Fibroblast of skin of right biceps (primary cell): ENCODE data around the gene CRB2.

Experiments
- DNase-seq: peaks from one replicate; pipeline ENCODE4 v3.0.0-alpha.2; 2013

CRB2 gene

DNA sequence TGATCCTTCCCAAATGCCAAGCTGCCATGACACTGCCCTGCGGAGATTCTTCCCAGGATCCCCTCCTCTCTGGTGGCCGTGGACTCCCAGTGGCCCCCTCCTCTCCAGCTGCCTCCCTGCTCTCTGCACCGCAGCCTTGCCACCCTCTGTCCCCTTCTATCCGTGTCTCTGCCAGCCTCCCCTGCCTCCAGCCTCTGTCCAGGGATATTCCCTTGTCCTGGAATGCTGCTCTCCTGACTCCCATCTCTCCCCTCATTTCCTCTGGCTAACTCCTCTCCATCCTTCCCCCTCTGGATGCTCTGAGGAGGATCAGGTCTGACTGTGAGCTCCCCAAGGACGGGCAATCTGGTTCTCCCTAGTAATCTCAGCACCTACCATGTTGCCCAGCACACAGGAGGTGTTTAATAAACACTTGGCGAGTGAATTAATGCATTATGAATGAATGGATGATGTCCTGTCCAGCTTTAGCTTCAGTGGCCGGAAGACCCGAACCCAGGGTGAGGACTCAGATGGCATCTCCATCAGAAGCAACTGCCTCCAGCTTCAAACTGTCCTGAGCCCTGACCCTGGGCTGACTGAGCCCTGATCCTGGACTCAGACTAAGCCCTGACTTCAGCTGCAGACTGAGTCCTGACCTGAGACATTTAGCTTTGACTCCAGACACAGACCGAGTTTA is 7.5 kb upstream of the CRB2 start:
- no peak for DNase-seq

DNA sequence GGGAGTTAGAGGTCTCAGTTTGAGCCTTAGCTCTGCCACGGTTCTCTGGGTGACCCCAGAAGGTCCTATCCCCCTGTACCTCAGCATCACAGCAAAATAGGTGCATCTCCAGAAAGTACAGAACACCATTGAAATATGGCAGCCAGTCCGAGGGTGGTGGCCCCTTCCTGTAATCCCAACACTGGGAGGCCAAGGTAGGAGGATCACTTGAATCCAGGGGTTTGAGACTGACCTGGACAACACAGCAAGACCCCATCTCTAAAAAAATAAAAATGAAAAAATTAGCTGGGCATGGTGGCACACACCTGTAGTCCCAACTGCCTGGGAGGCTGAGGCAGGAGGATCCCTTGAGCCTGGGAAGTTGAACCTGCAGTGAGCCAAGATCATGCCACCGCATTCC is 7.0 kb upstream of the CRB2 start:
- no peak for DNase-seq

DNA sequence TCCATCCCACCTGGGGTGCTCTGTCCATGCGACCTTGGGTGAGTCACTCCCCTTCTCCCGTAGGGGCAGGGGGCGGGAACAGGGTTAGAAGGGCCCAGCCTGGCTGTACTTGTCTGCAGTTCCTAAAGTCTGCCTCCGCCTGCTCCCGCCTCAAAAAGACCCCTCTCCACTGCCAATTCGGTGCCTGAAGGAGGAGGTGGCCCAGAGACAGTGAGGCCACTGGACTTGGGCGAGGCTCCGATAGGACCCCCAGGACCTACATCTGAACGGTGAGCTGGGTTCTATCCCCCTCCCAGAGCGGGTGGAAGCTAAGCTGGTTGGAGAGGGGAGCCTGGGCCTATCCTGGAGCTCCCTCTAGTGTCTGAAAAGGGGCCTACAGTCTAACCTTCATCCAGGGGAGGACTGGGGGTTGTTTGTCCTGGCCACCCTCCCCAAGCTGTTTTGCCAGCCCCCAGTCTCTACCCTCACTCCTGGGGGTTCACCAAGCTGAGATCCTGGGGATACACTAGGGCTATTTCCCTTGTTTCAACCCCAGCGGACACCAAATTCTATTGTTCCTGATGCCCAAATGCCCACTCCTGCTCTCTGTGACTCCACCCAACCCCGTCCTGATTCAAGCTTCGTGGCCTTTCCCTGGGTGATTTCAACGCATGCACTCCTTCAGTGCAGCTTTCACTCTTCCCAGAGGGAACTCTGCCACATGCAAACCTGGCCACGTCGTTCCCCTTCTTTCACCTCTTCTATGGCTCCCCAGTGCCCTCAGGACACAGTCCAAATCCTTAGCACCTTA is 6.1 kb upstream of the CRB2 start:
- peak; percentile 53 for DNase-seq

DNA sequence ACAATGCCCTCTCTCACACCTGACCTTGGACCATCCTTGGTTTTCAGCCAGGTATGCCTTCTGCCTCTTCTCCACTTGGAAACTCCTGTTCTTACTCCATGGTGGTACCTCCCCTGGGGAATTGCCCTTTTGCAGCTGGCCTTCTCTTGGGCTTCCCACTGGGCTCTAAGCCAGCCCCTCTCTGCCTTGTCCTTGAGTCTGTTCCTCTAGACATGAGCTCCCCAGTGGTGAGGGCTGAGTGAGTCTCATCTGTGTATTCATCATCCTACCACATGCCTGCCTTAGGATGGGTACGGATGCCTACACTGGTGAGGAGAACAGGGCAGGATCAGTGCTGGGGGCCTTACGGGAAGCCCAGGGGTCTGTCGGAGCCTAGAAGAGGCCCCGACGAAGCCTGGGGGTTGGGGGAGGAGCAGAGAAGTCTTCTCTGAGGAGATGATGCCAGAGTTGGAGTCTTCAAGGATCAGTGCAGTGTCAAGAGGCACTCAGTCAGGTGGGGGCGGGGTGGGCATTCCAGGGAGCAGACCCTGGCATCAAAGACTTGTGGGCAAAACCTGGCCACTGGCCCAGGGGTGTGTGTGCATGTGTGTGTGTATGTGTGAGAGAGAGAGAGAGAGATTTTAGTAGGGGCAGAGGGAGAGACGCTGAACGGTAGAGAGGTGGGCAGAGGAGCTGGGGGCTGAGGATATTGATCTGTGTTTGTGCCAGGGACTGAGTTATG is 5.2 kb upstream of the CRB2 start:
- no peak for DNase-seq

DNA sequence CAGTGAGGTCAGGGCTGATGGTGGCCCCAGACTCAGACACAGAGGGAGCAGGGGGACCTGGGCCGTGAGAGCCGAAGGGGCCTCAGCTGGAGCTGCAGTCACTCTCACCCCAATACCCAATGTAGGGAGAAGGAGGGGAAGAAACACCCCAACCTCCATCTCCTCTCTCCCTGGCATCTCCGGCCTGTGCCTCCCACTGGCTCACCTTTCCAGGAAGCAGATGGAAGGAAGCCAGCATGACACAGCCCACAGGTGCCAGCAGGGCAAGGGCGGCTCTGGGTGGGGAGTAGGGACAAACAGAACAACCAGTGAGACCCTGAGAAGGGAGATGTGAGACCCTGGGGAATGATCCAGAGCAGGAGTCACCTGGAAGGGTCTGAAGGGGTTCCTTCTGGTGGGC is 3.0 kb upstream of the CRB2 start:
- DNase-seq, result no peak

DNA sequence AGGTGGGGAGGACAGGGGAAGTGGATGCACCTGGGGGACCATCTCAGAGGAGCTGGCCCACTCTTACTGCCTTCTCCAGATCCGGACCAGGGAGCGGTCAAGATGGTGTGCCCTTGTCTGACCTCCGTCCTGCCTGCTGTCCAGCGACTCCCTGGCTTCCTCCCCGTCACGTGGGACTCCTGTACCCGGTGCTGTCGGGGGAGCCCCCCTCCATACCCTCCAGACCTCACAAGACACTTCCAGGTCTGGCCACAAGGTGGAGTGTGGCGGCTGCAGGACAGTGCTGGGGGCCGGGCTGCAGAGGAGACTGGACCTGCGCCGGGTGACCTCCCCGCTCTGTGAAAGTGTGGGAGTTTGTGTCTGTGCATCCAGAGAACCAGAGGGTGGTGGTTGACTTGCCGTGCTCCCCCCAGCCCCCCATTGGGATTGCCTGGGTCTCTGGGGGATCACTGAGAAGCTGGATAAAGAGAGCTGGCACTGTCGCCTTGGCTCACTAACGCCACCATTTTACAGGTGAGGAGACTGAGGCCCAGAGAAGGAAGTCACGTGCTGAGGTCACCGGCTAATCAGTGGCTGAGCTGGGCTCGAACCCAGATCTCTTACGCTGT is 1.9 kb upstream of the CRB2 start:
- peak; percentile 45 for DNase-seq

DNA sequence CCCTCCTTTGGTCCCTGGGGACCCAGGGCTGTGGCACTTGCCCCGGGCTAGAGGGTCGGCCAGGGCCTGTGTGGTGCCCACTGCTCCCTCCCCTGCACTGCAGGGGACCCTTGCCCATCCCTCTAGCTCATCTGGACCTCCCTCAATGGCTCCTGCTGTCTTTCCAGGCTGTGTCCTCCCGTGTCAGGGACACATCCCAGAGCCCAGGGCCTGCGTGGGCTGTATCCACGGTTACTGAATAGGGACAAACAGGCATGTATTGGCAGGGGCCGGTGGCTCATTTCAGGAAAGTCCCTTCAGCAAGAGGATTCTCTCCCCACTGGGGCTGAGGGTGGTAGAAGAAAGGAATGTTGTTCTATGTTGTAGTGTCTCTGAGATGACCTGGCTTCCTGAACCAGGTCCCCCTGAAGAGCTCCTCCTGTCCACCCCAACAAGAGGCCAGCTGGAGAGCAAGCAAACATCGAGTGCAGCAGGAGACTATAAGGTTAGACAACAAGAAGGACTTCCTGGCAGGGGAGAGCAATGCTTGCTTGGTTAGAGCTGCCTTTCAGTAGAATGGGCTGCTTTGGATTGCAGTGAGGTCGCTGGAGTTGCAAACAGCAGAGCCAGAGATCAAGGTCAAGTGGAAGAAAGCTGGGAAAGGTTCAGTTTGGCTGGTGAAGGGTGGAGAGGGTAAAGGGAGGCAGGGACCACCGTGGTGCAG is 1.0 kb upstream of the CRB2 start:
- DNase-seq, result no peak

DNA sequence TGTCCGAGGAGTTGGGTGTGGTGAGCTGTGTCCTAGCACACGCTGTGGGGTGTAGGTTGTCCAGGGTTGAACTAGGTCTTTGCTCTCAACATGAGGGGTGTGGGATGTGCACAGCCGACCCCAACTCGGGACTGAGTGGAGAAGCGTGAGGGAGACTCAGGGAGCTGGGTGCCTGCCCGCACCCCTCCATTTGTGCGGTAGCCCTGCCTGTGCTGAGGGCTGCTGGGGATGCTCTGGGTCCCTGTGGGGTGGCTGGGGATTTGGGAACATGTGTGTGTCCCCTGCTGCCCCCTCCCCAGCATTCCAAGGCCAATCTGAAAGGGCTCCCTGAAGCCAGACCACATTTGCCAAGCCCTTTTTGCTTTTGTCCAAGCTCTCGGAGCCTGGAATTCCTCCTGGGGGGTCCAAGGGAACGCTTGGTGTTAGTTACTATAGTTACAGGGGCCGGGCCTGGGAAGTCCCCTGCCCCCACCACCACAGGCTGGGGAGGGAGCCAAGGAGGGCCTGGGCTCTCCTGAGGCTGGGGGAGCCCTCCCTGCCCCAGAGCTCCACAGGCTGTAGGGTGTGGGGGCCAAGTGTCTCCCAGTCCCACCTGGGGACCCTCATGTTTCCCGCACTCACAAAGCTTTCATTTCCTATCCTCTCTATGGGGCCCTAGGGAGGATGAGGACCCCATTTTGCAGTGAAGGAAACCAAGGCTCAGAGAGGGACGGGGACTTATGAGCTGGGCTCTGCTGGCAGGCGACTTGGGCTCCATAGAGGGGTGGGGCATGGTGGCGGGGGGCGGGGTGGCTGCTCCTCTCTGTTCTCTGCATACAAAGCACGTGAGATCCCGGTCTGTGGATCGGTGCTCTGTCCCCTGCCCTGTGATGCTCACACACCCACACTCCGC is 1.1 kb downstream of the CRB2 start:
- DNase-seq, result no peak

DNA sequence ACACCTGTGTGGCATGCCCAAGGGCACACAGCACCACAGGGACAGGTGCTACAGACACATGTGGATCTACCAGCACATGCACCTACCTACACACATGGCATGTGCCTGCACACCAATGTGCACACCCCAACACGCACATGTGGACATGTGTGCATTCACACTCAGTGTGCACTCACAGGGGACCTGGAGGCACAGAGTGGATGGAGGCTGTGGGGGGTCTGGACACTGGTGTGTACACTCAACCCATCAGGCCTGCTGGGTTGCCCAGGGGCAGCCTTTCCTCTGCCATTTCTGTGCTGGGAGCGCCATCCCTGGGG is 1.7 kb downstream of the CRB2 start:
- DNase-seq, result no peak

DNA sequence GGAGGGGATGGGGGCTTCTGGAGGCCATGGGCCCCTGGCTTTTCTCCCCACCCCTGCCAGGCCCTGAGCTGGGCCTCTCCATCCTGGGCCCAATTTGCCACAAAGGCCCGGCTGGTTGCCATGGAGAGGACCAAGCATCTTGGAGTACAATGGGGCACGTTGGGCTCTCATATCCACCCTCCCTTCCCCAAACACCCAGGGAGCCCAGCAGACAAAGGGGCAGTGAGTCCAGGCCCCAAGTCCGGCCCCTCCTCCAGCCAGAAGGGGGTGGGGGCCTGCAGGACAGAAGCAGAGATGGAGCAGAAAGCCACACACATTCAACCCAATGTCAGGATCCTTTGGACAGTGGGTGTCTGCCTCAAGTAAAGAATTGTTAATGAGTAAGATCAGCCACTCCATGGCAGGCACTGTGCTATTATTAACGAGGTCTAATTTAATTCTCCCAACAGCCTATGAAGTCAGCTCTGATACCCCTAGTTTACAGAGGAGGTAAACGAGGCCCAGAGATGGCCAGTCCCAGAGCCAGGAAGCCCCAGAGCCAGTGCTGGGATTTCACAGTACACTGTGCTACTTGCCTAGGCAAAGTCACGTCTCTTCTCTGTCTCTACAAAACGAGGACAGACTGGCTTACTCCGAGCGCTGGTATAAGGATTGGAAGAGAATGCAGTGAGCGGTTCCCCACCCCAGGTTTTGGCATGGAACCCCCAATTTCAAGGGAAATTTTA is 2.3 kb downstream of the CRB2 start:
- no peak for DNase-seq

DNA sequence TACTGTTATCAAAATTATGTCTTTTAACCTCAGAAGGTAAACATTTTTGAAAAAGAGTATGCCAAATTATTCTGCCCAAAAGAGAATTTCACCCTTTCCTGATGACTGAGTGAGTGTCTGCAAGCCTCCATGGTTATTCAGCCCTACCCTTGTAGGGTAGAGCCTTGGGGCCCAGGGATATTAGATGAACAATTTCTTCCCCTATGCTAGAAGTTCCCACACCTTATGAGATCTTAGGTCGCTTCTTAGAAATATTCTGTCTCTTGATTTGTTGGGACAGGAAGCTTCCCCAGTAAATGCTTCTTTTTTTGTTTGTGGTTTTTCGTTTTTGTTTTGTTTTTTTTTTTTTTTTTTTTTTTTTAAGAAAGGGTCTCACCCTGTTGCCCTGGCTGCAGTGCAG is 3.1 kb downstream of the CRB2 start:
- no peak for DNase-seq

DNA sequence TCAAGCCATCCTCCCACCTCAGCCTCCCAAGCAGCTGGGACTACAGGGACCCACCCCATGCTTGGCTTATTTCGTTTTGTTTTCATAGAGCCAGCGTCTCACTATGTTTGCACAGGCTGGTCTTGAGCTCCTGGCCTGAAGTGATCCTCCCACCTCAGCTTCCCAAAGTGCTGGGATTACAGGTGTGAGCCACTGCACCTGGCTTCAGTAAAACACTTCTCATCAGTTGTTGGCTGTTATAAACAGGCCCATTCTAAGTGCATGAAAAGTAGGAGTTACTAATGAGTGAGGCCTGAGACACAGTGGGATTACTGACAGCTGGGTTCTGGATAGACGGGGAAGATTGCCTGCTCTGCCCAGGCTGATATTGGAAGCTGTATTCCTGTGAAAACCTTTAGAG is 3.5 kb downstream of the CRB2 start:
- no peak for DNase-seq

DNA sequence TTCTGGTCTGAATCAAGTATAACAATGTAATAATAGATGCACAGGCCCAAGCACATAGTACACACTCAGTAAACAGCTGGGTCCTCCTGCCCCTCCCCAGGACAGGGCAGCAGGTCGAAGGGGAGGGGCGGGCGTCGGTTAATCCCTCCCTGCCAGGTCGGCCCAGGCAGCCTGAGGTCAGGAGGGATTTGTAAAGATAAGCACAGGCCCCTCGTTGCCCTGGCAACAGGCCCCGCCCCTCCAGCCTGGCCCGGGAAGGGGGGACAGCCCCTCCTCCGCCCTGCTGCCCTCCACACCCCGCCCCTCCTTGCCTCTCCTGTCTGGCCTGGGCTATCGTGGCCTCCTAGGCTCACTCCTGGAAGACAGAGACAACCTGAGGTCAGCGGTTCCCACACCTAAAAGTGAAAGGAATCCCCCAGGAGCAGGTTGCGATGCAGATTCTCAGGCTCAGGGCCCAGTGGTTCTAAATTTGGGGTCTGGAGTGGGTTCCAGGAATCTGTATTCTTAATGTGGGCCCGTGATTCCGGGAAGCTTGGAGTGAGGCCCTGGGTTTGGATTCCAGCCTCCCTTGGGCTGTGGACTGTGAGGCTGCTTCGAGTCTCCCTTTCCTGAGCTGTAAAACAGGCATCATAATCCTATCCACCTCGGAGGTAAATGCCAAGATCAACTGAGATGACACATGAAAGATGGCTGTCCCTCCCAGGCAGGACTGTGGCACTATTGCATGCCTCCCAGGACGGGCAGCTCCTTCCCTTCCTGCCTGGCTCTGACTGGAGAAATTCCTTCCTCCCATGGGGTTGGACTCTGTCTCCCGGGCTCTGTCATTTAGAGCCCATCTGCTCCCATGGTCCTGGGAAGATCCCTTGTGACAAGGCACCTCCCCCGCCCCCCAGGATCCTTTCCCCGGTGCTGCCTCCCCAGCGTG is 4.4 kb downstream of the CRB2 start:
- DNase-seq, result no peak

DNA sequence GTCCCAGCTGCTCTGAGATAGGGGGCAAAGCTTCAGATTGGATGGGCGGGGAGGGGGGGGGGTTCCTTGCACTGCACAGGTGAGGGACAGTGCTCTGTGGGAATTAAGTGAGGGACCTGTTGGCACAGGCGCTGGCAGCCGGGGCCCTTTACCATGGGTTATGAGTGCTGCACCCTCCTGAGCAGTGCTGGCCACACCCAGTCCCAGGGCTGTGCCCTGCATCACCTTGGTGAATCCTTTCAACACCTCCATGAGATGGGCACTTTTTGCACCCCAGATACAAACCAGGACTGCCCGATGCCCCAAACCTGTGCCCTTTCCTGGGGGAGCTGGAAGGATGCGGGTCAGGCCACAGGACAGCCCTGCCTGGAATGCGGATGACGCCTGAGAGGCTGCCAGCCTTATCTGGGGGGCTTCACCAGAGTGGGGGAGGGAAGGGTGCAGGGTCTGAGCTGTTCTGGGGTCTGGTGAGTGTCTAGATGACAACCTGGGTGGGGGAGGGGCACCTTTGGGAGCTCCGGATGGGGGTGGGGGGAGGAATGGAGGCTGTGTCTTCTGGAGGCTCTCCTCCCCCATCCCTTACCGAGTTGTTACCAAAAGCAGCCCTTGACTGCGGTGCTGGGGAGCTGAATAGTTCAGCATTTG is 5.2 kb downstream of the CRB2 start:
- no peak for DNase-seq

DNA sequence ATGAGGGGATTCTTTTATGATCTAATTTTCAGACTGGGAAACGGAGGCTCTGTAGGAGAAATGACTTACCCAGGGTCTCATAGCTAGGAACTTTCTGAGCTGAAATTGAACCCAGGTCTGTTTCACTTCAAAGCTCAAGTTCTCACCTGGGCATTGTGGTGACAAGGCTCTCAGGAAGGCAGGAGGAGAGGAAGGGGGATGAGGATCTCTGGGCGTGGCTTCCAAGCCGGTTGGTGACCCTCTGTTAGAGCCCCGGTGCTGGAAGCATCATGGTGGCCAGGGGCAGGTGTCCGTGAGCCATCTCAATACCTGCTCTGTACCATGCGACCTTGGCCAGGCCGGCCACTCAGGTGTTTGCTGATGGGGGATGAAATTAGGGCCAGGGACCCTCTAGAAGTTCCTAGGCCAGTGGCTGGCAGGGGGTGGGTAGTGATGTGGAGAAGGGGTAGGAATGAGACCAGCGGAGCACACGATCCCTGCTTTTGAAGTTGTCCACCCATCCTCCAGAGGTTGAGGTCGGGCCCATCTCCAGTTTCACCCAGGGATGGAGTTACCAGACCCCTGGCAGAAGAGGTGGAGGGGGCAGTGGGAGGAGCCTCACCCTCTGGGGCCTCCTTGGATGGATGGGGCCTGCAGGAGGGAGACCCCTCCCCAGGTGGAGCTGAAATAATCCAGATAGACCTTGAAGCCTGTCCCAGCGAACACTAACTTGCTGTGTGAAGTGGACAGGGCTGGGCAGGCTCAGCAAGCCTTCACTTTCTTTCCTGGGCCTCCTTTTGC is 5.9 kb downstream of the CRB2 start:
- DNase-seq, result no peak

DNA sequence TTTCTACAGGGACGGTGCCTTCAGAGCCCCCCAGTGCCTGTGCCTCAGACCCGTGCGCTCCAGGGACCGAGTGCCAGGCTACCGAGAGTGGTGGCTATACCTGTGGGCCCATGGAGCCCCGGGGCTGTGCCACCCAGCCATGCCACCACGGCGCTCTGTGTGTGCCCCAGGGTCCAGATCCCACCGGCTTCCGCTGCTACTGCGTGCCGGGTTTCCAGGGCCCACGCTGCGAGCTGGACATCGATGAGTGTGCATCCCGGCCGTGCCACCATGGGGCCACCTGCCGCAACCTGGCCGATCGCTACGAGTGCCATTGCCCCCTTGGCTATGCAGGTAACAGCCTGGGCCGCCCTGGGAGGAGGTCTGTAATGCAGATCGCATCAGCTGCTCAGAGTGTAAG is 6.9 kb downstream of the CRB2 start:
- DNase-seq, result no peak

DNA sequence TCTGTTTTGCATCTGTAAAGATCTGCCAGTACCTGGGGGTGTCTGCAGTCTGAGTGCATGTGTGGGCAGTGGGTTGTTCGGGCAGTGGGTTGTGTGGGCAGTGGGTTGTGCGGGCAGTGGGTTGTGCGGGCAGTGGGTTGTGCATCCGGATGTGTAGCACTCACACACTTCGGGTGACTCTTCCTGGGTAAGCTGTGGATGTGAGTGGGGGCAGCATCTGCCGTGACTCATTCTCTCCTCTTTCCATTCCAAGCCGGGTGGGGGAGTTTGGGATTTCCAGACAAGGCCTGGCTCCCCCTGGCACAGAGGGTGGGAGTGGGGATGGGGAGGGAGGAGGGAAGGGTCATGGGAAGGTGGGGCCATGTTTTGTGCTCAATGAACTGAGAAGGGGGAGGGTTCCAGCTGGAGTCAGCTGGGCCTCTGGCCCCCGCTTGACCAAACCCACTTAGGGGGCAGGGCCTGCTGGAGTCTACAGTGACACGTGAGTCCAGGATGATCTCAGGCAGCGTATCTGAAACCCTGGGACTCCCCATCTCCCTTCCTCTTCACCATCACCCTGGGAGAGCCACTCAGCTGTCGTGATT is 8.3 kb downstream of the CRB2 start:
- DNase-seq, result peak; percentile 68

DNA sequence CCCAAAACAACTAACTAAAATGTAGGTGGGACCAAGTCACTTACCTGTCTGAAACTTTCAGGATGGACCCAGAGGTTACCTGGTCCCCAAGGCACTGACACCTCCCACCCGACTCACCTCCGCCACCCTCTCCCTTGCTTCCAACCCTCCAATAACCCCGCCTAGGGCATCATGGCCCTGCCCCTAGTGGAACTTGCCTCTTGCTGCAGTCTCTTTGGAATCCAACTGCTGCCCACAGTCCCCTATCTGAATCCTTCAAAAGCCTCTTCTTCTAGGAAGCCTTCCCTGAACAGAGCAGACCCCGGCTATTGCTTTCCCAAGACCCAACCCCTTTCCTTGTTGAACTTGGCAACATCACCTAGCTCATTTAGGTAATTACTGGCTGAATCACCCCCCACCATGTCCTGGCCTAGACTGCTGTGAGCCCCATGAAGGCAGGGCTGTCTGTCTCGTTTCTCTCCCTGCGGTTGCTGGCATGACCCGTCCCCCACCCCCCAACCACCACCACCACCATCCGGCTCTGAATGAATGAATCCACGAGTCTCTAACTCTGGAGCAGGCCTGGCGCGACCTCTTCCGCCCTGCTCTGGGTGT is 9.4 kb downstream of the CRB2 start:
- no peak for DNase-seq
